Fibroblast of upper back skin (primary cell): ENCODE results near the gene BBS4.
"Not testable (repeated sequence)": the region's sequence is repeated elsewhere in the genome, so short reads cannot be mapped to it uniquely, and the experiment has no call there.

Experiments
- DNase-seq: peaks from one replicate; pipeline ENCODE4 v3.0.0-alpha.2; 2013

The BBS4 gene

DNA sequence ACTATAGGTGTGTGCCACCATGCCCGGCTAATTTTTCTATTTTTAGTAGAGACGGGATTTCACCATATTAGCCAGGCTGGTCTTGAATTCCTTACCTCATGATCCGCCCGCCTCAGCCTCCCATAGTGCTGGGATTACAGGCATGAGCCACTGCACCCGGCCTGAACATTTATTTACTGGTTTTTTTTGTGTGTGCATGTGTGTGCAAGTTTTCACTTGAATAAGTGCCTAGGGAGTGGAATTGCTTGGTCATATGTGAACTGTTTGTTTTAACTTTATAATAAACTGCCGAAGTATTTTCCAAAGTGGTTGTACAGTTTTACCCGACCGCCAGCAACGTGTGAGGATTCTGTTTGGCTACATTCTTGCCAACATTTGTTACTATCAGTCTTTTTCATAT is 14.1 kb downstream of the BBS4 start:
- no peak for DNase-seq

DNA sequence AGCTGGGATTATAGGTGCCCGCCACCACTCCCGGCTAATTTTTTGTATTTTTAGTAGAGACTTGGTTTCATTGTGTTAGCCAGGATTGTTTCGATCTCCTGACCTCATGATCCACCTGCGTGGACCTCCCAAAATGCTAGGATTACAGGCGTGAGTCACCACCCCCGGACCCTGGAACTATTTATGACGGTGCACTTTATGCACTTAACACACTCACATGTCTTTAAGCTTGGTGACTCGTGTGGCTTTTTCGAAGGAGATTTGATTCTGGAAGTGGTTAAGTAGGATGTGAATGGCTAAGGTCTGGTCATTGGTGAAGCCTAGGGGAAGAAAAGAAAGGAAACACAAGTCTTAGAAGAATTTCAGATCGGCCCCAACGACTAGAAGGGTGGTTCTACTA is 20.3 kb downstream of the BBS4 start:
- DNase-seq = peak; percentile 42

DNA sequence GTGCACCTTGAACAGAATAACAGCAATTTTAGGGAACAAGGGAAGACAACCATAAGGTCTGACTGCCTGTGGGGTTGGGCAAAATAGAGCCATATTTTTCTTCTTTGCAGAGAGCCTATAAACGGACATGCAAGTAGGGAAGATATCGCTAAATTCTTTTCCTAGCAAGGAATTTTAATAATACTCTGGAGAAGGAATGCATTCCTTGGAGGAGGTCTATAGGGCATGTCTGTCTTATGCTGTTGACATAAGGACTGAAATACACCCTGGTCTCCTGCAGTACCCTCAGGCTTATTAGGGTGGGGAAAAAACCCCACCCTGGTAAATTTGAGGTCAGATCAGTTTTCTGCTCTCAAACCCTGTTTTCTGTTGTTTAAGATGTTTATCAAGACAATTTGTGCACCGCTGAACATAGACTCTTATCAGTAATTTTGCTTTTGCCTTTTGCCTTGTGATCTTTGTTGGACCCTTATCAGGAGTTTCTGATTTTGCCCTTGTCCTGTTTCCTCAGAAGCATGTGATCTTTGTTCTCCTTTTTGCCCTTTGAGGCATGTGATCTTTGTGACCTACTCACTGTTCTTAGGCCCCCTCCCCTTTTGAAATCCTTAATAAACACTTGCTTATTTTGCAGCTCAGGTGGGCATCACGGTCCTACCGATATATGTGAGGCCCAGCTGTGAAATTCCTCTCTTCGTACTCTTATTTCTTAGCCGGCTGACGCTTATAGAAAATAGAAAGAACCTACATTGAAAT is 22.7 kb downstream of the BBS4 start:
- peak; percentile 23 for DNase-seq

DNA sequence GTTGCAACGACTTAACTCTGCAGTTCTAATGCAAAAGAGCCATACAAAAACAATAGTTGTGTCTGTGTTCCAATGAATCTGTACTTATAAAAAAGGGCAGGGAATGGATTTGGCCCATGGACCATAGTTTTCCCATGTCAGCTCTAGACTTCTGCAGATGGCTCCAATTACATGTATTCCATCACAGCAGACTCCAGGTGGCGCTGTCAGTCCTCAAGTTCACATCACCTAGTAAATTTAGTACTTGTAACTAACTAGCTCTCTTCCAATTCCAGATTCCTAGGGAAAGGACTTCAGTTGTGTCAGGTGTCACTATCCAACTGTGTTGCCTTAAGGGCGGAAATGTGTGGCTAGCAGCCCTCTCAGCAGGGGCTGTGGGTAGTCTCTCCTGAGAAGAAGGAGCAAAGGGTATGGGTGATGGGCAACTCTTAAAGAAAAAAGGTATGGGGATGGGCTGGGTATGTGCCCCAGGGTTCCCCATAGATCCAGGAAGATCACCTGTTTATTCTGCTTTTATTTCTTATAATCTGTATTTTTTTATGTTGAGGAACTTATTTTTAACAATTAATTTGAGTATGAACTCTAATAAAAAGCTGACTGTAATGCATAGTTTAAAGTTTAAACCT is 36.2 kb downstream of the BBS4 start:
- peak; percentile 75 for DNase-seq

DNA sequence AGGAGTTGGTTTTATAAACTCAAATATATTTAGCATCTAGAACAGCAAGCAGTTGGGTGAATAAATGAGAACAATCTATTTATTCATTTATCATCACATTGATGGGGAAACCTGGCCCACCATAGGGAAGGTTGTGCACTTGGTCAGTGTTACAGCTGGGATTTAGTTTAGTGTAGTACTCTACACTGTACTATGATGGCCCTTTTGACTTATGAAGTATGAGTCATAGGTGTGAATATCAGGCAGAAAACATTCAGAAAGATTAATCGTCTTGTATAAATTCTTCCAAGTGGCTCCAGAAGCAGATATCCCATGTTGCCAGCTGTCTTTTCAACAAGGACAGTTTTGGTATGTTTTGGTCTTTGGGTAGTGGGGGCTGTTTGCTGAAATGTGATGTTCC is 38.0 kb downstream of the BBS4 start:
- no peak for DNase-seq

DNA sequence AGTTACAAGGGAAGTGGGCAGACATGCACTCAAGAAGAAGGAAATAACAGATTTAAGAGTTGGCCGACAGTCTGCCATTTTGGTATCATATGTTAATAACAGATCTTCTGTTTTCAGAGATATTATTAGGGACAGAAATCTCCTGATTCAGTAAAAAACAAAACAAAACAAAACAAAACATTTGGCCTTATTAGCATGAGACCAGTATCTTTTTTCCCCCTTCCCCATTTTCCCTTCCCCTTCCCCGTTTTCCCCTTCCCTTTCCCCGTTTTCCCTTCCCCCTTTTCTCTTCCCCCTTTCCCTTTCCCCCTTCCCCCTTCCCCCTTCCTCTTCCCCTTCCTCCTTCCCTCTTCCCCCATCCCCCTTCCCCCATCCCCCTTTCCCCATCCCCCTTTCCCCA is 39.4 kb downstream of the BBS4 start:
- DNase-seq = no peak

DNA sequence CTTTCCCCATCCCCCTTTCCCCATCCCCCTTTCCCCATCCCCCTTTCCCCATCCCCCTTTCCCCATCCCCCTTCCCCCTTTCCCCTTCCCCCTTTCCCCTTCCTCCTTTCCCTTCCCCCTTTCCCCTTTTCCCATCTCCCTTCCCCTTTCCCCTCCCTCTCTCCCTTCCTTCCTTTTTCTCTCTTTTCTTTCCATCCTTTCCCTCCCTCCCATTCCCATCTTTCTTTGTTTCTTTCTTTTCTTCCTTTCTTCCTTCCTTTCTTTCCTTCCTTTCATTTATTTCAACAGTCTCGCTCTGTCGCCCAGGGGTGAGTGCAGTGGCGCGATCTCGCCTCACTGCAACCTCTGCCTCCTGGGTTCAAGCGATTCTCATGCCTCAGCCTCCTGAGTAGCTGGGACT is 39.8 kb downstream of the BBS4 start:
- not testable (repeated sequence) for DNase-seq

DNA sequence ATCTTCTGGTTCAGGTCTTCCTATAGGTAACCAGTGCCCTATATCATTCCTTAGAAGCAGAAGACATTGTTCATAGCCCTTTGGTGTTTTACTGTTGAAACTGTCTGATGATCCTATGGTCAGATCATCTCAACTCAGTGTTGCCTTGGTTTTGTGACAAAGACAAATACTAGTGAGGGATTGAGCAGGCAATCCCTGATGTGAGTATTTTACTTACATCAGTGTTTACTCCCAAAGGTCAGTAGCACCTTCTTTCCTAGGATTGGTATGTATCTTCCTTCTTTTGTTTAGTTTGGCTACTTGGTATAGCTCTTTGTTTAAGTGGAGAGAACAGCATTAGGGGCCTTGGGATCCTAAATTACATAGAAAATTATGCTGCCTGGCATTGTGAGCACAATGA is 41.1 kb downstream of the BBS4 start:
- no peak for DNase-seq

DNA sequence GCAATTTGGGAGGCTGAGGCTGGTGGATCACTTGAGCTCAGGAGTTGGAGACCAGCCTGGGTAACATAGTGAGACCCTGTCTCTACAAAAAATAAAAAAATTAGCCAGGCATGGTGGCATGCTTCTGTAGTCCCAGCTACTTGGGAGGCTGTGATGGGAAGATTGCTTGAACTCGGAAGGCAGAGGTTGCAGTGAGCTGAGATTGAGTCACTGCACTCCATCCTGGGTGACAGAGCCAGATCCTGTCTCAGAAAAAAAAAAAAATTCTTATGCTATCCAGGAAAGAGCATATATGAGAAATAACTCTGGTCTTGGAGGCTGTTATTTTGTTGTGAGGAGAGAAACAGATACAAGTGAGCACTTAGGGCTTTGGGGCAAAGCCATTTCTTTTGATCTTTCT is 42.2 kb downstream of the BBS4 start:
- DNase-seq = not testable (repeated sequence)

DNA sequence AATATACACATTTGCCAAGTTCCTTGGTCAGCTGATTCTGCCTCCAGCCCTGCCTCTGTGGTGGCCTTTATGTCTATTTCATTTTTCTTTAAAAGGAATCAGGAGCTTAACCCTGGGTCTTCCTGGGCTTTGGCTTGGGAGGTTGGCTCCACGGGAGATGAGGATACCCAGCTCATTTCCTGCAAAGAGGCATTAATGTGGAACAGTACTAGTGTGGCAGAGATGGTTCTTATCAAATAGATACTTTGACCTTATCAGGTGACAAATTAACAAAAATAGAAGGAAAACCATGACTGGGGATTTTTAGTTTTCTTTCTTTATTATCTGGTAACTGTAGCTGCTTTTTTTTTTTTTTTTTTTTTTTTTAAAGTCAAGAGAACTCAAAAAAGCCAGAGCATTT is 42.8 kb downstream of the BBS4 start:
- no peak for DNase-seq

DNA sequence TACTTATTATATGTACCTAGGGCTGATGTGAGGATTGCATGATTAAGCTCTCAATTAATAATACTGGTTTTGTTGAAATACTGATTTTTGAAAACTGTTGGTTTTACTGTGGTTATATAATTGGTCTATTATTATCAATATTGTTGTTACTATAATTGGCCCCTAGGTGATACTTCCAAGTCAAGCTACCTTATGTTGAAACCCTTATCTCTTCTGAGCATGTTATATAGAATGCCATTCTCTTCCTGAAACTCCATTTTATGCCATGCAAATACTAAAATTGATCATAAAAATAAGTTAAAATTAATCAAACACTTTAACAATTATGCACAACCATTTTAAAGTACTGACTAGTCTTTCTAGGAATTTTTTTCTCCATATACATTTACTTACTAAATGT is 46.1 kb downstream of the BBS4 start:
- DNase-seq = no peak

DNA sequence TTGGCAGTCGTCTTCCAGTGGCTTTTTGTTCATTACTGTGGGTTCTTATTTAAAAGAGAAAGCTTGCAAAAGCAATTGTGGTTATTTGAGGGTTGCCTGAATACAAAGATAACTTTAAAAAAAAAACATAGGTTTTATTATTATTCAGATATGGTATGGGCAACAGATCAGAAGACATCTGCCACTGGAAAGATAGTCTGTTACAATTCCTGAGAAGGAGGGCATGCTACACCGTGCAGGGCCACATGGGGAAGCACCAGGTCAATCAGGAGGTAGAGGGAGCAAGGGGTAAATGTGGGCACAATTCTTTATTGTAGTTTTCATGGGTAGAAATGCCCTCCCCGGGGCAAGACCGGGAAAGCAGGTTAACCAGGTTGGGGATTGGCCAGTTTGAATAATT is 46.5 kb downstream of the BBS4 start:
- no peak for DNase-seq

DNA sequence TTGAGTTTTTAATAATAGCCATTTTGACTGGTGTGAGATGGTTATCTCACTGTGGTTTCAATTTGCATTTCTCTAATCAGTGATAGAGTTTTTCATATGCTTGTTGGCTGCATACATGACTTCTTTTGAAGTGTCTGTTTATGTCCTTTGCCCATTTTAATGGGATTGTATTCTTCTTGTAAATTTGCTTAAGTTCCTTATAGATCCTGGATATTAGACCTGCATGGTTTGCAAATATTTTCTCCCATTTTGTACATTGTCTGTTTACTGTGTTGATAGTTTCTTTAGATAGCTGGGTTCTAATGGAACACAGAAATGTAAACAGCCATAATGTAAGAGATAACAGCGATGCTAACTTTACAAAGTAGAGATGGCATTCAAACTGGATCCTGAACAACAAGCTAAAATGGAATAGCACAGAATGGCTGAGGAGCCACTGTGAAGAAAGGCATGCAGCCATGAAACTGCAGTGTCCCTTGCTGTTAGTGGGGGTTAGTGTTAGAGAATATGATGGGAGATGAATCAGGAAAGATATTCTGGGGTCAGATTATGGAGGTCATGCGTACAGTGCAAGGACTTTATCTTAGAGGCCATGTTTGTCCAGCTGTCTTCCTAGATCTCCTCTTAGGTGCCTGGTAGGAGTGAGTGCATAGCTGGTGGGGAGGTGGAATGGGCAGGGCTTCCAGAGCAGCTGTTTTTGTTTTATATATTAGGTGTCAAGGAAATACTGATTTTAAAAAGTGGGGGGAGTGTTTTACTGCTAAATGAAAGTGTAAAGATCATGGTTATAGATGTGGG is 48.1 kb downstream of the BBS4 start:
- DNase-seq = no peak

DNA sequence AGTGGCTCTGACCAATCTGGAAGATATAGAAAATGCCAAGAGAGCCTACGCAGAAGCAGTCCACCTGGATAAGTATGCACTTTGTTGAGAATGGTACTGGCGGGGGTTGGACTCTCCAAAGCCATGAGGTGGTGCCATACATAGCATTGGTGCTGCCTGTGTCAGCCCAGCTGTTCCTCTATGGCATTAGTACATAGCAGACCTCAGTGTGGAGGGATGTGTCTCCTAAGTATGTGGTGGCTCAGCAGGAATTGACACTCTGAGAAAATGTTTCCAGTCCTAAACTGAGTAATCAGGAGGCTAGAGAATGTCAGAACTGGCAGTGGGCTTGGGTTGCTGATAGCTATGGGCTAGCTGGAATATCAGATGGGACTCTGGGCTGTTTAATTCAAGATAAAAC is 49.1 kb downstream of the BBS4 start:
- DNase-seq = no peak

DNA sequence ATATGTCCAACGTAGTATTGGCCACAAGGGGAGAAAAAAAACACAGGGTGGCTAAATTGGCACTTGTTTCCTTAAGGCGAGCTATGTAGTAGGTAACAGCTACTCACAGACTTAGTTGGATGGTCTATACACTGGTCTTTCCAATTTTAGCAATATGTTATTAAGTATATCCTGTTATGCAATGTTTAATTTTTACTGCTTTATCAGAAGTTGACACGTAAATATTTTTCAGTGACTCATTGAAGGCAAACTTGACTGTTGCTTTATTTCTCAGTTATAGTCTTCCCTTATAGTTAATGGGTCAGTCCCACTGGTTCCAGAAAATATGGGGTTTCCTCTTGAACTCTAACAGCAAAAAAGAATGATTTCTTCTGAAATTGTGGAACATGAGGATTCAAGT is 51.1 kb downstream of the BBS4 start:
- no peak for DNase-seq

DNA sequence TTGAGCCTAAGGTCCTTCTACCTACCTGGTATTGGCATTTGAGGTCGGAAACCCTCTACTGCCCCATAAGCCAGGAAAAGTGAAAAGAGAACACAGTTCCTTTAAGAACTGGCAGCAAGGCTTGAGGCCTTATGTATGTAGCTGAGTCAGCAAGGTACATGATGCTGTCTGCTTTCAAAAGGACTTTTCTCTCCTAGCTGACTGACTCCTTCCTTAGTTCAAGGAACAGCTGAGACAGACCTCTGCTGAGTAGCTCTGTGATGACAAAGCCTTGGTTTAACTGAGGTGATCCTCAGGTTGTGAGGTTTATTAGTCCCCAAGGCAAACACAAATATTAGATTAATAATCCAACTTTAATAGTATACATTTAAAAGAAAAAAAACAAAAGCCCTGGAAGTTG is 51.7 kb downstream of the BBS4 start:
- DNase-seq = no peak

DNA sequence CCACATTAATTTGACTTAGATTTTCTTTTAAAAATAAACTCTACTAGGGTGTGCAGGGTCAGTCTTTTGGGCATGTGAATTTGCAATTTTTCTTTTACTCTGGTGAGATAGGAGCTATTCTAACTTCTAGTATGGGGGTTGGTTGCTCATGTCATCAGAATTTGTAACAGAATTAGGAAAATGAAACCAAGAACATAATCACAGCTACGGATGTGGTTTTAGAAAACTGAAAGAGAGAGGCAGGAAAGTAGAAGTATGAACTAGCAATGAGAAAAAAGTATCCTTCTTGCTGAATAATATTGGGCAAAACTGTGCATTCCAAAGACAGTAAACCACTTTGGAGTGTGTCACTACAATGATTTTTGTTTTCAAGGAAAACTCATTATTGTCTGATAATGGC is 54.2 kb downstream of the BBS4 start:
- no peak for DNase-seq

DNA sequence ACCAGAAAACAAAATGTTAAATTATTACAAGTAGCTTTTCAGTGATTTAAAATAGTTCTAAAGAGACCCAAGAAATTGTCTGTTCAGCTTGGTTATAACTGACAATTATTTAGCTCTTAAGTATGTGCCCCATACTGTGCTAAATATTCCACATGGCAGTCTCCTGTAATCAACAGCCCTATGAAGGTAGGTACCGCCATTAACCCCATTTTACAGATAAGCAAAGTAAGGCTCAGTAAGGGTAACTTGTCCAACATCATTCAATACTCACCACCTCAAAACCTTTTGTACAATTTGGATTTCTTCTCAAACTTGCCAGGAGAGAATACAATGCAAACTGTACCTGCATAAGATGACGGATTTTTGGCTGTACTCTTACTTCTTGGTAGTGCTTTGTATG is 63.7 kb downstream of the BBS4 start:
- DNase-seq = no peak

DNA sequence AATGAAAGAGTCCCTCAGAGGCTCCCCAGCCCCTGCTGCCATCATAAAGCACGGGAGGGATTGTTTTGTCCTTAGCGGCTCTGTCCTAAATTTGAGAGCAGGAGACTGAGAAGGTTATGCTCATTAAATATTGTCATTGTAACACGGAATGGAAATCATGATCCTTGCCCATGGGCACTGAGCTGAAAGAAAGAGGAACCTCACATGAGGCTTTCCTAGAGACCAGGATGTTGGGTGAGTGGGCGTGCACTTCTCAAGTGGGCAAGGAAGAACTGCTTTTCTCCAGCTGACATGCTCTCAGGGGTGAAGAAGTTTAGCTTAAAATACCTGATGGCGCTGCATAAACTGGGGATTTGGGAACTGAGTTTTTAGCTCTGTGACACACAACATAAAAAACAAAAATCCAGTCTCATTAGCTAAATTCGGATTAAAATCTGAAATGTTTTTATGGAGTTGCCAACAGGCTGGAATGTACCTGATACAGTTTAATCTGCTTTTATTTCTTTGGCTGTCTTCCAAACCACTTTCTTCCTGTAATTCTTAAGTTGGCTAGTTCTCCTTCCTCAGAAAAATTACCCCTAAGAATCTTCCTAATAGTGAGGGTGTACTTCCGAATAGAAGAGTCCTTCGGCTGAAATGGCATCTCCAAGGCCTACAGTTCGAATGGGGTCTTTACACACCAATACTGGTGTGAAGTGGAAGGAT is 65.9 kb downstream of the BBS4 start:
- DNase-seq = no peak

DNA sequence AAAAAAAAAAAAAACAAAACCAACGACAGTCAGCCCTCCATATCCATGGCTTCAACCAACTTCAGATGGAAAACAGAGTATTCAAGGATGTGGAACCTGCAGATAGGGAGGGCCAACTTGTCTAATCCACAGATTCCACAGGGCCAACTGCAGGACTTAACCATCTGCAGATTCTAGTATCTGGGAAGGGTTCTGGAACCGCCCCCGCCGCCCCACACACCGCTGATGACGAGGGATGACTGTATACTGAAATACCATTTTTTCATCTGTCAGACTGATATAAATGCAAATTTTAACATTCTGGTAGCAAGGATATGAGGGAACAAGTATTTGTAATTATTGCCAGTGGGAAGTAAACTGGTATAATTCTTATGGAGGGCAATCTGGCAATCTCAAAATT is 68.1 kb downstream of the BBS4 start:
- no peak for DNase-seq

DNA sequence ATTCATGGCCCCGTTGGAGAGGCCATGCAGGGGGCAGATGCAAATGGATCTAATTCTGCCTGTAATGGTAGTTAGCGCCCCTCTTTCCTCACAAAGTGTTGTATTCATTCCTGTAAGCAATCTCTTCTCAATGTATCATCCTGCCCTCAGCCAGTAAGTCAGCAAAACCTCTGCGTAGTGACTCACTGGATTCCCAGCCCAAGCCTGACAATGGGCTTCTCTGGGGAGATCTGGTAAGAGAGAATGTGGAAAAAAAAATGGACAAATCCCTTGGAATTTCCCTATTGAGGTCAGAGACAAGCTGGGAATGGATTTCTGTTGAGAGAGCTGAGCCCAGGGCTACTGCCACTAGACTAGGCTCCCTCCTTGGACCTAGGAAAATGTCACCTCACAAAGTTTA is 72.2 kb downstream of the BBS4 start:
- DNase-seq = peak; percentile 98

DNA sequence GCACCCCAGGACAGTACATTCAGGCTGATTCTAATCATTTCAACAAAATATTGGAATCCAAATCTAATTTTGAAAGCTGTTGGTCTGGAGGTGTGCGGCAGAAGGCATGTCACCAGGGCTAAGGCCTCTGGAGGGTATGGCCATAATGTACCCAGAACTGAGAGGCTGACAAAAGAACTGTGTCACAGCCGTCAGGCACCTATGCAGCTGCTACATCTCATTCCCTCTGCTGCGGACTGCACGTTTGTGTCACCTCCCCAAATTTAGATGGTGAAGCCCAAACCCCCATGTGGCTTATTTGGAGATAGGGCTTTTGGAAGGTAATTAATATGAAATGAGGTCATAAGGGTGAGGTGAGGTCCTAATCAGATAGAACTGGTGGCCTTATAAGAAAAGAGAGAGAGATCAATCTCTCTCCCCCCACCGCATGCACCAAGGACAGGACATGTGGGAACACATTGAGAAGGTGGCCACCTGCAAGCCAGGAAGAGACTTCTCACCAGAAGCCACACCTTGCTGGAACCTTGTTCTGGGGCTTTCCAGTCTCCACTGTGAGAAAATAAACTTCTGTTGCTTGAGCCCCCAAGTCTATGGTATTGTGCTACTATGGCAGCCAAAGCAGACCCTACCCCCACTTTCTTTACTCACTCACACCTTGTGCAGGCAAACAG is 74.7 kb downstream of the BBS4 start:
- DNase-seq = no peak

DNA sequence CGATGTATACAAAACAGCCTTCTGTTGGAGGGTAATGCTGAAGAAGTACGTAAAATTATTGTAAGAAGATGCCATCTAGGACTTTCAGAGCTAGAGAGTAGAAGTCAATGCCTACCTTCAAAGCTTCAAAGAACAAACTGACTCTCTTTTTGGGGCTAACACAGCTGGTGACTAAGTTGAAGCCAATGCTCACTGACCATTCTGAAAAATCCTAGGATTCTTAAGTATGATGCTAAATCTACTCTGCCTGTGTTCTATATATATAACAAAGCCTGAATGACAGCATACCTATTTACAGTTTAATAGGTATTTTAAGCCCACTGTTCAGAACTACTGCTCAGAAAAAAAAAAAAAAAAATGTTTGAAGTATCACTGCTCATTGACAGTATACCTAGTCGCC is 78.6 kb downstream of the BBS4 start:
- DNase-seq = no peak
